ENCODE measurements around the gene TIAM1.

- no peak for TF ChIP-seq CTCF (IDR thresholded peaks at IDR 0.05)
- no peak for TF ChIP-seq POLR2A (IDR thresholded peaks at IDR 0.05)
Measured at GRCh38 chr21:31255036-31255435, 89.0 kb downstream of the TIAM1 start.
